ENCODE results near the gene GPATCH8.

GRCh38 chr17:44384281-44384822 is 118.9 kb downstream of the GPATCH8 start:
- TF ChIP-seq ARNTL (CRISPR knock-in tag; IDR thresholded peaks at IDR 0.05; ENCODE audit: borderline replicate concordance, low read depth) = no peak
- TF ChIP-seq ZFP3 (CRISPR knock-in tag; IDR thresholded peaks at IDR 0.05) = no peak
- TF ChIP-seq, protein P1, sequence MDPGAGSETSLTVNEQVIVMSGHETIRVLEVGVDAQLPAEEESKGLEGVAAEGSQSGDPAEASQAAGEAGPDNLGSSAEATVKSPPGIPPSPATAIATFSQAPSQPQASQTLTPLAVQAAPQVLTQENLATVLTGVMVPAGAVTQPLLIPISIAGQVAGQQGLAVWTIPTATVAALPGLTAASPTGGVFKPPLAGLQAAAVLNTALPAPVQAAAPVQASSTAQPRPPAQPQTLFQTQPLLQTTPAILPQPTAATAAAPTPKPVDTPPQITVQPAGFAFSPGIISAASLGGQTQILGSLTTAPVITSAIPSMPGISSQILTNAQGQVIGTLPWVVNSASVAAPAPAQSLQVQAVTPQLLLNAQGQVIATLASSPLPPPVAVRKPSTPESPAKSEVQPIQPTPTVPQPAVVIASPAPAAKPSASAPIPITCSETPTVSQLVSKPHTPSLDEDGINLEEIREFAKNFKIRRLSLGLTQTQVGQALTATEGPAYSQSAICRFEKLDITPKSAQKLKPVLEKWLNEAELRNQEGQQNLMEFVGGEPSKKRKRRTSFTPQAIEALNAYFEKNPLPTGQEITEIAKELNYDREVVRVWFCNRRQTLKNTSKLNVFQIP (CRISPR knock-in tag; IDR thresholded peaks at IDR 0.05; ENCODE audit: borderline replicate concordance, low read depth) = no peak
- TF ChIP-seq ZNF70 (CRISPR knock-in tag; IDR thresholded peaks at IDR 0.05) = no peak
- no peak for TF ChIP-seq RARB (CRISPR knock-in tag; IDR thresholded peaks at IDR 0.05)
- TF ChIP-seq GLIS3 (CRISPR knock-in tag; IDR thresholded peaks at IDR 0.05) = no peak
- no peak for TF ChIP-seq ZFP30 (CRISPR knock-in tag; IDR thresholded peaks at IDR 0.05)
- TF ChIP-seq, protein P2, sequence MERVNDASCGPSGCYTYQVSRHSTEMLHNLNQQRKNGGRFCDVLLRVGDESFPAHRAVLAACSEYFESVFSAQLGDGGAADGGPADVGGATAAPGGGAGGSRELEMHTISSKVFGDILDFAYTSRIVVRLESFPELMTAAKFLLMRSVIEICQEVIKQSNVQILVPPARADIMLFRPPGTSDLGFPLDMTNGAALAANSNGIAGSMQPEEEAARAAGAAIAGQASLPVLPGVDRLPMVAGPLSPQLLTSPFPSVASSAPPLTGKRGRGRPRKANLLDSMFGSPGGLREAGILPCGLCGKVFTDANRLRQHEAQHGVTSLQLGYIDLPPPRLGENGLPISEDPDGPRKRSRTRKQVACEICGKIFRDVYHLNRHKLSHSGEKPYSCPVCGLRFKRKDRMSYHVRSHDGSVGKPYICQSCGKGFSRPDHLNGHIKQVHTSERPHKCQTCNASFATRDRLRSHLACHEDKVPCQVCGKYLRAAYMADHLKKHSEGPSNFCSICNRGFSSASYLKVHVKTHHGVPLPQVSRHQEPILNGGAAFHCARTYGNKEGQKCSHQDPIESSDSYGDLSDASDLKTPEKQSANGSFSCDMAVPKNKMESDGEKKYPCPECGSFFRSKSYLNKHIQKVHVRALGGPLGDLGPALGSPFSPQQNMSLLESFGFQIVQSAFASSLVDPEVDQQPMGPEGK (CRISPR knock-in tag; IDR thresholded peaks at IDR 0.05; ENCODE audit: borderline replicate concordance) = no peak
- TF ChIP-seq SNAI2 (CRISPR knock-in tag; IDR thresholded peaks at IDR 0.05) = no peak
- TF ChIP-seq CSRNP3 (CRISPR knock-in tag; IDR thresholded peaks at IDR 0.05) = no peak
- no peak for TF ChIP-seq CSDC2 (CRISPR knock-in tag; IDR thresholded peaks at IDR 0.05)
- no peak for TF ChIP-seq TCF4 (CRISPR knock-in tag; IDR thresholded peaks at IDR 0.05; ENCODE audit: borderline replicate concordance)
- no peak for TF ChIP-seq CREB5 (CRISPR knock-in tag; IDR thresholded peaks at IDR 0.05; ENCODE audit: low read depth)

All from SK-N-SH treated with all-trans-retinoic acid at 6 μM for 48 hours (cell line).